Duodenal mucosa (tissue), 2 donors: ENCODE data around the gene NCS1.
"Not testable (repeated sequence)": the region's sequence is repeated elsewhere in the genome, so short reads cannot be mapped to it uniquely, and the experiment has no call there.

Experiments
- H3K27ac ChIP-seq: one replicate; pipeline ENCODE4 v1.7.0; 2013; ENCODE audit warnings: low read depth, low read length
- H3K27me3 ChIP-seq, 2 donors: one replicate each; pipeline ENCODE4 v1.7.0; 2013; ENCODE audit warnings: low read length in 2 of 2, control low read depth in 1 of 2; ENCODE audit not compliant: insufficient read depth in 2 of 2, control insufficient read depth in 1 of 2
- H3K36me3 ChIP-seq, 2 donors: one replicate each; pipeline ENCODE4 v1.7.0; 2013; ENCODE audit warnings: low read length in 2 of 2, control low read depth in 1 of 2; ENCODE audit not compliant: insufficient read depth in 2 of 2, control insufficient read depth in 1 of 2
- H3K4me1 ChIP-seq, 2 donors: one replicate each; pipeline ENCODE4 v1.7.0; 2013; ENCODE audit warnings: low read length in 2 of 2, control low read depth in 1 of 2; ENCODE audit not compliant: insufficient read depth in 2 of 2, control insufficient read depth in 1 of 2
- H3K4me3 ChIP-seq, 2 donors: one replicate each; pipeline ENCODE4 v1.7.0; 2013; ENCODE audit warnings: low read length in 2 of 2, low read depth in 1 of 2
- H3K9ac ChIP-seq, 2 donors: one replicate each; pipeline ENCODE4 v1.7.0; 2013; ENCODE audit warnings: low read length in 2 of 2, low read depth in 1 of 2
- H3K9me3 ChIP-seq, 2 donors: one replicate each; pipeline ENCODE4 v1.7.0; 2013; ENCODE audit warnings: low read length in 2 of 2, control low read depth in 1 of 2; ENCODE audit not compliant: control insufficient read depth in 1 of 2

NCS1 gene

DNA sequence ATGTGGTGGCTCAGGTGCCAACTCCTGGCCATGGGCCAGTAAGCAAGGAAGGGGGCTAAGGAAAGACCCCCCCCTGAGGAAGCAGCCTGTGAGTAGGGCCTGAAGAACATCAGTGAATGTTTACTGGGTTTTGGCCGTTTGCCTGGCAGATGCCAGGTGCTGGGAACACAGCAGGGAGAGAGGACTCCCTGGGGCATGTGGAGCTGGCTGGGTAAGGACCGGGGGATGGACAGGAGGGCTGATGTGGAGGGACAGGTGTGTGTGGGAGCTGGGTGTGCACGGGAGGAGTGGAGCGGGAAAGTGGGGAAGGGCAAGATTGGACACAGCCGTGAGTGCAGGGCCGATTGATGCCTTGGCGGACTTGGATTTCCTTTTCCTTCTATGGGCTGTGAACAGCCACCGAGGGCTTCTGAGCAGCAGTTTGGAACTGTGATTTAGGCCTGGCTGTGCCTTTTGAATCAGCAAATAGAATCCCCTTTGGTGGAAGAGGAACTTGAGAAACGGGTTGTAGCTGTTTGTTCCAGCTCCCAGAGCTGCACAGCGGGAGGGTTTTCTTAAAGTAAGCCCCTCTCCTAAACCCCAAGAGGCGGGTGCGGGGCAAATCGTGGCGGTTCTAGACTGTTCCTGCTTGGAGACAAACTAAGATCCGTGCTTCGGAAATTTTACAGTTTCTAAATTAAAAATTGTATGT, 96.5 kb downstream of the NCS1 start:
- Histone ChIP-seq H3K9me3 (no peaks in the 10 kb centered on the region), H3K27me3 (peaks cover 34 to 40% of the 10 kb centered on the region in 2 donors), H3K36me3 (no peaks in the 10 kb centered on the region), H3K4me3 (peak overlapping the region in 1 of 2 donors; percentile 32), H3K9ac (peak overlapping the region in 1 of 2 donors; percentile 47), H3K4me1 (peaks cover 0 to 5% of the 10 kb centered on the region in 2 donors), H3K27ac (no peak overlapping the region)

DNA sequence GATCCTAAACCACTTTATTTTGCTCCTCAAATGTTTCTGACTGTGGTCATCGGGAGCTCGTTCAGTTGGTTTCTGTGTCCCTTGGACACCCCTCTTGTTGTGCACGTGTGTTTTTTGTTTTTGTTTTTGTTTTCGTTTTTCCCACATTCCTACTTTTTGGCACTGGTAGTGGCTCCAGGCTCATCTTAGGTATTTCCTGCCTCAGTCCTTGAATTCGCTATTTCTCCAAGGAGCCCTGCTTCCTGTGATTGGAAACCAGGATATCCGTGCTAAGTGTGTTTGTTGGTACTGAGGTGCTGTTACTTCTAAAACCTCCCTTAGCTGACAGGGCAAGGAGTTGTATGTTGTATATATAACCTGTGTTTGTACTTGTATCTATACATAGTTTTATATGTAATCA, 99.3 kb downstream of the NCS1 start:
- no peak overlapping the region for H3K27ac ChIP-seq
- no peaks in the 10 kb centered on the region for H3K9me3 ChIP-seq
- no peak overlapping the region for H3K9ac ChIP-seq
- peaks cover 12 to 22% of the 10 kb centered on the region in 2 donors for H3K27me3 ChIP-seq
- no peak overlapping the region for H3K4me3 ChIP-seq
- no peaks in the 10 kb centered on the region for H3K36me3 ChIP-seq
- no peaks in the 10 kb centered on the region for H3K4me1 ChIP-seq

DNA sequence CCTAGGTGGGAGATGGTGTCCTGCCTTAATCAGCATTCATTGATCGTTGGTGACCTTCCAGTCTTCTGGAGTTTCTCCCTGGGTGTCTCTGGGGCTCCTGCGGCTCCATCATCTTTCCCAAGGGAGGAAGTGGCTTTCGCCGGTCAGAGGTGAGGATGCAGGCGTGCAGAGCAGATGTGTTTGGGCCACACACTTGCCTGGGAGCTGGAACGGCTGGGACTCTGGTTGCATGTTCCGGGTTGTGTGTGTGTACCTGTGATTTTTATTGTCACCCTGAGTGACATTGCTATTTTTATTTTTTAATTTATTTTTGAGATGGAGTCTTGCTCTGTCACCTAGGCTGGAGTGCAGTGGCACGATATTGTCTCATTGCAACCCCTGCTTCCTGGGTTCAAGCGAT, 103.0 kb downstream of the NCS1 start:
- H3K9me3 ChIP-seq = no peaks in the 10 kb centered on the region
- no peaks in the 10 kb centered on the region for H3K4me1 ChIP-seq
- no peak overlapping the region for H3K9ac ChIP-seq
- H3K27ac ChIP-seq = no peak overlapping the region
- H3K27me3 ChIP-seq = no peaks in the 10 kb centered on the region
- no peak overlapping the region for H3K4me3 ChIP-seq
- no peaks in the 10 kb centered on the region for H3K36me3 ChIP-seq

DNA sequence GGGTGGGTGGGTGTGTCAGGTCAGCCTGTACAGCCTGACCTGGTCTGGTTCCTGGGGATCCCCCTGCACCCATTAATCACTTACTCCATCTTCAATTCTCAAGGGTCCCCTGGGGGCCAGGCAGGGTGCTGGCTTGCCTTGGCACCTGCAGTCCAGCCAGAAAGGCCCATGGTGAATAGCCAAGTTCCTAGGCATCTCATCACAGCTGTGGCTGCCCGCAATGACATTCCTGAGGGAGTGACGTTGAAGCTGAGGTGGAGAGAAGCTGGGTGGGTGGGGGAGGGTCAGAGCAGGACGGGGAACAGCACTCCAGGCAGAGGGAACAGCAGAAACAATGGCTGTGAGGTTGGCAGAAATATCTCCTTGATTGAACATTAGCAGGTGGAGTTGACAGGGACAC, 103.9 kb downstream of the NCS1 start:
- H3K27me3 ChIP-seq = no peaks in the 10 kb centered on the region
- H3K9me3 ChIP-seq = no peaks in the 10 kb centered on the region
- H3K4me1 ChIP-seq = no peaks in the 10 kb centered on the region
- no peak overlapping the region for H3K9ac ChIP-seq
- no peak overlapping the region for H3K4me3 ChIP-seq
- no peaks in the 10 kb centered on the region for H3K36me3 ChIP-seq
- H3K27ac ChIP-seq = no peak overlapping the region

DNA sequence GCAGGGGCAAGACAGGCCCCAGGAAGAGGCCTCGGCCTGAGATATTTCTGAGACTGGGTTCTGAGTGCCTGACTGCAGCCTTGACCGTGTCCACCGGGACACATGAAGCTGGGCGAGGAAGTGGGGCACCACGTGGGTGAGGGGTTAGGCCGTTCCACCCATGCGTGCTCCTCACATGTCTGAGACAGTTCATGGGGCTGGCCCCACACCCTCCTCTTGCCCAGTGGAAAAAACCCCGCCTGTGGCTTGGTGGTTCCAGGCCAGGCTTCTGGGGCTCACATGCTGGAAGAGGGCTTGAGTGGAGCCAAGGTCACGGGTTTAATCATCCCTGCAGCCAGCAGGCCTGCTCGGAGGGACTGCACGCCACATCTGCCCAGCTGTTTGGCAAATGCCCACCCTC, 104.8 kb downstream of the NCS1 start:
- Histone ChIP-seq H3K4me1 (no peaks in the 10 kb centered on the region), H3K9ac (no peak overlapping the region), H3K27me3 (no peaks in the 10 kb centered on the region), H3K36me3 (no peaks in the 10 kb centered on the region), H3K9me3 (no peaks in the 10 kb centered on the region), H3K27ac (no peak overlapping the region), H3K4me3 (no peak overlapping the region)

DNA sequence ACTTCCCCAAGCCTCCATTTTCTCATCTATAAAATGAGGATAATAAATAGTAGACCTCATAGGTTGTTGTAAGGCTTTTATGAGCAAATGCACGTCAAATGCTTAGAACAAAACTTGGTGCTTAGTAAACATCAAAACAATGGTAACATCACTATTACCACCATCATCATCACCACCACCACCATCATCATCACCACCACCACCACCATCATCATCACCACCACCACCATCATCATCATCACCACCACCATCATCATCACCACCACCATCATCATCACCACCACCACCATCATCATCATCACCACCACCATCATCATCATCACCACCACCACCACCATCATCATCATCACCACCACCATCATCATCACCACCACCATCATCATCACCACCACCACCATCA, 105.3 kb downstream of the NCS1 start:
- not testable (repeated sequence) for H3K27me3 ChIP-seq, H3K27ac ChIP-seq, H3K4me3 ChIP-seq

DNA sequence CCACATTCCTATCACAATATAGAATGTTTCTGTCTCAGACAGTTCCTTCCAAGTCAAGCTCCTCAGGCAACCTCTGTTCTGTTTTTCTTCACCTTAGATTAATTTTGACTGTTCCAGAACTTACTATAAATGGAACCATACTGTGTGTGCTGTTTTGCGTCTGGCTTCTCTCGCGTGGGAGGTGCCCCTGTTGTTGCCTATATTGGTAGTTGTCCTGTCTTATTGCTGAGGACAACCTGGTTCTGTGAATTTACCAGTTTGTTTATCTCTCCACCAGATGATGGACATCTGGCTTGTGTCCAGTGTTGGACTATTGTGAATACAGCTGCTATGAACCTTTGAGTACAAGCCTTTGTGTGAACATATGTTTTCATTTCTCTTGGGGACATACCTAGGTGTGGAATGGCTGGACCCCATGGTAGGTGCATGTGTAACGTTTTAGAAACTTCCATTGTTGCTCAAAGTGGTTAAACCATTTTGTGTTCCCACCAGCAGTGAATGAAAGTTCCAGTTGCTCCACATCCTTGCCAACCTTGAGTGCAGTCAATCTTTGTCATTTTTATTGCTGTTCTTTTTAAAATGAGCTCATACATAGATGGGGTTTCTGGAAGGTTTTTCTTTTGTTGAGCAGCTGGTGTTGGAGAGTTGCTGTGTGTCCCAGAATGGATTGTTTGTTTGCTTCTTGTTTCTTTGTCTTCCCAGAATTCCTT, 111.5 kb downstream of the NCS1 start:
- H3K4me3 ChIP-seq = no peak overlapping the region
- H3K27me3 ChIP-seq = peaks cover 0 to 14% of the 10 kb centered on the region in 2 donors
- no peaks in the 10 kb centered on the region for H3K9me3 ChIP-seq
- peaks cover 6 to 9% of the 10 kb centered on the region in 2 donors for H3K4me1 ChIP-seq
- no peaks in the 10 kb centered on the region for H3K36me3 ChIP-seq
- no peak overlapping the region for H3K9ac ChIP-seq
- no peak overlapping the region for H3K27ac ChIP-seq

More for the DNA sequence above, 105.3 kb downstream of the NCS1 start:
- not testable (repeated sequence) for H3K4me1 ChIP-seq, H3K9ac ChIP-seq, H3K36me3 ChIP-seq, H3K9me3 ChIP-seq

DNA sequence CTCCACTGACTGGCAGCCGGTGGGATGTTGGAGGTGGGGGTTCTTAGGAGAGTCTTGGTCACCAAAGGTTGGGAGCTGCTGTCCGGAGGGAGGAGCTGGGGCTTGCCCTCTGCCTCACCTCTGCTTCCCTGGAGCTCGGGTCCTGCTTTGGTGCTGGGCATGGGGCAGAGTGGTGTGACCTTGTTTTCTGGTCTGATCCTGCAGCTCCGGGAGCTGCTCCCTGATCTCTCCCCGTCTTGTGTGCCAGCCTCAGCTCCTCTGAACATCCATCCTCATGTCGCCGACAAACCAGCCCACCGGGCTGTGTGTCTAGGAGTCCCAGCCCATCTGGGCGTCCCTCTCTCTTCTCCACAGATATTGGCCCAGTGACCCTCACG, 112.0 kb downstream of the NCS1 start:
- Histone ChIP-seq H3K9ac (no peak overlapping the region), H3K4me3 (no peak overlapping the region), H3K4me1 (peaks cover 6 to 9% of the 10 kb centered on the region in 2 donors), H3K36me3 (no peaks in the 10 kb centered on the region), H3K27ac (no peak overlapping the region), H3K9me3 (no peaks in the 10 kb centered on the region), H3K27me3 (peaks cover 0 to 14% of the 10 kb centered on the region in 2 donors)

DNA sequence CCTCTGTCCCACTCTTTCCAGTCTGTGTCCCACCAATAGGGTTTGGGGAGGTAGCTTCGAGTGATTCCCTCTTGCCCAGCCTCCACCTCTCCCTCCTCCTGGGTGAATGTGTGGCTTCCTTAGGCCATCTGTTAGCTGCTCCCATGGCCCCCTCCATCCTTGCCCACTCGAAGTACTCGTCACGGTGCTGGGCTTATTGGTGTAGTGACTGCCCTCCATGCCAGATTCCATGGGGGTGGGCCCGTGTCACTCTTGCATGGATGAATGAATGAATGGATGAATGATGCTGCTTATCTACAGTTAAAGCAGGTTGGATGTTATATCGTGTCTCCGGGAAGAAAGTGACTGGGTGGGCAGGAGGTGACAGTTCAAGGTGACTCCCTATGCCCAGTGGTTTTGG, 112.5 kb downstream of the NCS1 start:
- Histone ChIP-seq H3K27me3 (peaks cover 0 to 14% of the 10 kb centered on the region in 2 donors), H3K4me3 (no peak overlapping the region), H3K27ac (no peak overlapping the region), H3K9me3 (no peaks in the 10 kb centered on the region), H3K9ac (no peak overlapping the region), H3K4me1 (peaks cover 6 to 9% of the 10 kb centered on the region in 2 donors), H3K36me3 (no peaks in the 10 kb centered on the region)

DNA sequence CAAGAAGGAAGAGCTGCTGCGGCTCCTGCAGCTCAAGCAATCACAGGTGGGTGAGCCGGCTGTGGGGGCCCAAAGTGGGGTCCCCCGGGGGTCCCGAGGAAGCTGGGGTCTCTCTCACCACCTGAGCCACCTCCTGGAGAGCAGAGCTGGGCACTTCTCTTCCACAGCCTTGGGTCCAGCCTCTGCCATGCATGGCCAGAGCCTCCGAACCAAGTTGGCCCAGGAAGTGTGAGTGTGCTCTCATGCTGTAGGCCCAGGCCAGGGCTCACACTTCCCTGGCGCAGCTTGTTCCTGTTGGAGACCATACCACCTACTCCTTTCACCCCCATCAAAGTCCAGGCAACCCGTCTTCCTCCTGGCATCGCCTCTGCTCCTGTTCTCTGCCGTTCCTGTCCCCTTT, 113.1 kb downstream of the NCS1 start:
- H3K27ac ChIP-seq = no peak overlapping the region
- no peaks in the 10 kb centered on the region for H3K36me3 ChIP-seq
- peaks cover 6 to 9% of the 10 kb centered on the region in 2 donors for H3K4me1 ChIP-seq

More for the DNA sequence above, 113.1 kb downstream of the NCS1 start:
- no peak overlapping the region for H3K4me3 ChIP-seq
- H3K9ac ChIP-seq = no peak overlapping the region
- H3K9me3 ChIP-seq = no peaks in the 10 kb centered on the region
- H3K27me3 ChIP-seq = peaks cover 0 to 14% of the 10 kb centered on the region in 2 donors
